GM19455 (cell line): ENCODE results near the gene FAM83C.
A peak's percentile ranks its signal among the peaks of the same experiment; 100 is the strongest.

Experiments used
- ATAC-seq: cut with Tn5 transposase; IDR thresholded peaks from one replicate; pipeline ENCODE4 v1.9.1; 2021; ENCODE audit not compliant: unreplicated experiment

Gene FAM83C

DNA sequence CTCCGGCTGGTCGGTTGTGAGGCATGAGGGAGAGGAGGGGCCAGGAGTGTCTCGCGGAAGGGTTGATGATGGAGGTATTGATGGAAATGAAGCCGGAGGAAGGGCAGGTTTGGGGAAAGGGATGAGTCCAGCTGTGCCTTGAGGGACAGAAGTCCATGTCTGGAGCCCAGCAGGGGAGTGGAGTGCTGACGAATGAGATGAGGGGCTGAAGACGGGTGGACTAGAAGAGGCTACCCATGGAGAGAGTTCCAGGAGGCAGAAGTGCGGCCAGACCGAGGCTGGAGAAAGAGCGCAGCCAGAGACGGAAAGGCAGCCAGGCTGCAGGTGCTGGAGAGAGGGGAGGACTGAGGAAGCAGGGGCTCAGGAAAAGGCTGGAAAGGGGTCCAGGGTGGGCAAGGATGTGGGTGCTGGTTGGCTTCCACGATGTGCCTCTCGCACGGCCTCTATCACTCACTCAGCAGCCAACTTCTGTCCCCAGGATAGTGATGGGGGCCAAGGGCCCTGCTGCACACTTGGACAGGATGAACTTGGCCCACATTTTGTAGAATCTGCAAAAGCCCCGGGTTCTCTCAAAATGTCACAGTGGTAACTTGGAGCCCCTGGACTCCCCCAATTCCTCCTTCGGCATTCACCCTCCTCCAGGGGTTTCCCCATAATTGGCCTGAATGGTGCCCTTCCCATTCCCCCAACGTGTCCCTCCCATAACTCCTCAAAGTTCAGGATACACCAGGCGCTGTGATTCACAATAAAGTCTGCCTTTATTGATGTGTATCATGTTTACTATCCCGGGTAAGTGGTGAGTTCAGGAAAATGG, 7.0 kb downstream of the FAM83C start:
- ATAC-seq = no peak

DNA sequence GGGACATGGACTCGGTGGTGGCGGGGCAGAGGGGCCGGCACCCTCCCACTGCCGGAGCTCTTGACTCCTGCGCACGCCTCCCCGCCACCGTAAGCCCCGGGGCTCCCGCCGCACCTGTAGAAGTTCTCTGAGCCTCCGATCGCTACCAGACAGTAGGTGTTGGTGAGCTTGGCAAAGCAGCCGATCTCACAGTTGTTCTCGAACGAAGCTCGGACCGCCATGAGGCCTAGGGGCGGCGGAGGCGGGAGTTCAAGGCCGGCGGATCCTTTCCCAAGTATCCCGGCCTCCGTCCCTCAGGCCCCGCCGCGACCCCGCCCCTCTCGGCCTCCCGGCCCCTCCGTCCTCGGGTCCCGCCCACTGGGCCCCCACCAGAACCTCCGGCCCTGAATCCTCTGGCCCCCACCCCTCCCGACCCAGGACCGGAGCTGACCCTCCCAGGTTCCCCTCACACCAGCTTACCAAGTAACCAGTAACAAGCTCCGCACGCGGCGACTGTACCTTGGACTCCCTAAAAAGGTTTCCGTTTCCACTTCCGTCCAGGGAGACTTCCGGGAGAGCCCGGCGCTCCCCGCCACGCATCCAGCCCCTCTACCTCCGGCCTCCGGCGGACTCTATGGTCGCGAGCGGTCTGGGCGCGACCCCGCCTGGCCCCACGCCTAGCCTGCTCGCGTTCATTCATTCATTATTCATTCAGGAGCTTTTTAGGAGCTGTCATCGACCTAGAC, 7.8 kb downstream of the FAM83C start, which contains the start of gene EIF6:
Gene EIF6, minus strand, starts transcription at position 506 of the 725 bp plus-strand sequence. Its CDS starts 285 bp downstream, at position 221.
- peak; percentile 70 for ATAC-seq

- ATAC-seq = no peak
These were observed 8.6 kb downstream of the FAM83C start for GRCh38 chr20:35283441-35284266.

DNA sequence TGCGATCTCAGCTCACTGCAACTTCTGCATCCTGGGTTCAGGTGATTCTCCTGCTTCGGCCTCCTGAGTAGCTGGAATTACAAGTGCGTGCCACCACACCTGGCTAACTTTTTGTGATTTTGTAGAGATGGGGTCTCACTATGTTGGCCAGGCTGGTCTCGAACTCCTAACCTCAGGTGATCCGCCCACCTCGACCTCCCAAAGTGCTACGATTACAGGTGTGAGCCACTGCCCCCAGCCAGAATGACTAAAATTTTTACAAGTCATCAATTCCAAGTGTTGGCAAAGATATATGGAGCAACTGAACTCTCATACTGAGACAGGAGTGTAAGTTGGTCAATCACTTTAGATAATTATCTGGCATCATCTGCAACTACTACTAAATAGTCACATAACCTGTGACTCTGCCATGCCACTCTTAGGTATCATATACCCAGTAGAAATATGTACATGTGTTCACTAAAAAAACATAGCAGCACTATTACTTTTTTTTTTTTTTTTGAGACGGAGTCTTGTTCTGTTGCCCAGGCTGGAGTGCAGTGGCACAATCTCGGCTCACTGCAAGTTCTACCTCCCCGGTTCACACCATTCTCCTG, 10.6 kb downstream of the FAM83C start:
- no peak for ATAC-seq

DNA sequence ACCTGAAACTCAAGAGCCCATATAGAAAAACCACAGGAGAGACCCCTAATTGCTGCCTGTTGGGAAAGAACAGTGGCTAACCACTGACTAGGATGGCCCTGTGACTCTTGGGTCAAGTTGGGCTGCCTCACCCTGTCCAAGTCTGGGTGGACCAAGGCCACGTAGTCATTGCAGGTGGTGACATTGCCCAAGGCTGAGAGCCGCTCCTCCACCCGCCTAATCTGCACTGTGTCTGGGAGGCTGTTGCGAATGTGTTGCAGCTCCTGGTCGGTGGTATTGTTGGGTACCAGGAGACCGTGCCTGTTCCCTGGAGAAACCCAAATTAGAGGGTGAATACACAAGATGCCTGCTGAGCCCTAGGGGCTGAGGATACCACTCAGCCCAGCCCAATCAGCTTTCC, 11.7 kb downstream of the FAM83C start:
- ATAC-seq = no peak

DNA sequence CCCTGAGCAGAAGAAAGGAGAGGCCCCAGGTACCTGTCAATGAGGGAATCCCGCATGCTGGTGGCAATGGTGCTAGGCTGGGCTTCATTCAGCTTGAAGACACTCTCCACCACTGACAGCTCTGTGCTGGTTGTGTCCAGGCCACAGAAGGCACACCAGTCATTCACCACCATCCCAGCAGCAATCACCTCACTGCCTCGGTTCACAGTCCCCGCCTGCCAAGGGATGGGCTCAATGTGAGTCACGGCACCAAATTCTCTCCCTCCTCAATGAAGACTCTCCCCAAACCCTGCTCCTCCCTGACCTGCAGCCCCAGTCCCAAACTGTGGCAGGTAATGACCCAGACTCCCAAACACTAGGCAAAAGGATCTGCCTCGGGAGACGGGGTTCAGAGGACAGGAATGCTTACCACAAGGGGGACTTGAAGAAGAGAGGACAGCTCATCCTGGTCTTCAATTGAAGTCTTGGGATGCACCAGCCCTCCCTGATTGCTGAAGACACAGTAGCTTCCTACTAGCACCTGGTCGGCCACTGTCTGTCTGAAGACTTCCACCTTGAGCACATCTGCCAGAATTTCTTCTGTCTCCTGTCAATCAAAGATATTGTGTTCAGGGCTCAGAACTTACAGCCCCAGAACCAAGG, 12.6 kb downstream of the FAM83C start:
- ATAC-seq = no peak

- ATAC-seq = no peak
These were observed 13.2 kb downstream of the FAM83C start for GRCh38 chr20:35279040-35279439.

GRCh38 chr20:35277531-35278395, 14.5 kb downstream of the FAM83C start, which contains the start of gene MMP24OS:
Gene MMP24OS (minus strand): TSS chr20:35278122. CDS start chr20:35277929, 193 bp downstream.
- peak; percentile 77 for ATAC-seq

- no peak for ATAC-seq
These were observed 15.1 kb downstream of the FAM83C start for GRCh38 chr20:35277127-35277526.

GRCh38 chr20:35276408-35276807, 15.8 kb downstream of the FAM83C start:
- no peak for ATAC-seq

DNA sequence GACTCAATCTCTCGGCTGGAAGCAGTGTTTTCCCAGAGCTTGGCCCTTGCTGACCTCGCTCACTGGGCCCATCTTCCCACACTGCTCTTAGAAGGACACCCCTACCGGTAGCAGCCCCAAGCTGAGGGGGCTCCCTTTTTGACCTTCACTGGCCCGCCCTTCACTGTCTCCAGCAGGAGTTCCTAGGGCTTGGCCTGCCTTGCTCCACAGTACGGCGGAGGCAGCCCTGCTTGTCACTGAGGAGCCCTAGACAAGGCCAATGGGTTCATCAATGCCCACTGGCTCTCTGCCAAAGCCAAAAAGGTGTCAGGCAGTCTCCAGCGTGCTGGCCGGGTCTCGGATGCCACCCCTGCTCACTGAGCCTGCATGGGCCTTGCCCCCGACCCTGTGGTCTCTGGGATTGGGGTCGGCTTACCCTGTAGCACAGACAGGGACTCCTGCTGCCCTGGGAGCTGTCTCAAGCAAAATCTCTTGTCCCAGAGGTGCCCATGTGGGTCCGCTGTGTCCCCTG, 16.4 kb downstream of the FAM83C start:
- ATAC-seq = no peak

DNA sequence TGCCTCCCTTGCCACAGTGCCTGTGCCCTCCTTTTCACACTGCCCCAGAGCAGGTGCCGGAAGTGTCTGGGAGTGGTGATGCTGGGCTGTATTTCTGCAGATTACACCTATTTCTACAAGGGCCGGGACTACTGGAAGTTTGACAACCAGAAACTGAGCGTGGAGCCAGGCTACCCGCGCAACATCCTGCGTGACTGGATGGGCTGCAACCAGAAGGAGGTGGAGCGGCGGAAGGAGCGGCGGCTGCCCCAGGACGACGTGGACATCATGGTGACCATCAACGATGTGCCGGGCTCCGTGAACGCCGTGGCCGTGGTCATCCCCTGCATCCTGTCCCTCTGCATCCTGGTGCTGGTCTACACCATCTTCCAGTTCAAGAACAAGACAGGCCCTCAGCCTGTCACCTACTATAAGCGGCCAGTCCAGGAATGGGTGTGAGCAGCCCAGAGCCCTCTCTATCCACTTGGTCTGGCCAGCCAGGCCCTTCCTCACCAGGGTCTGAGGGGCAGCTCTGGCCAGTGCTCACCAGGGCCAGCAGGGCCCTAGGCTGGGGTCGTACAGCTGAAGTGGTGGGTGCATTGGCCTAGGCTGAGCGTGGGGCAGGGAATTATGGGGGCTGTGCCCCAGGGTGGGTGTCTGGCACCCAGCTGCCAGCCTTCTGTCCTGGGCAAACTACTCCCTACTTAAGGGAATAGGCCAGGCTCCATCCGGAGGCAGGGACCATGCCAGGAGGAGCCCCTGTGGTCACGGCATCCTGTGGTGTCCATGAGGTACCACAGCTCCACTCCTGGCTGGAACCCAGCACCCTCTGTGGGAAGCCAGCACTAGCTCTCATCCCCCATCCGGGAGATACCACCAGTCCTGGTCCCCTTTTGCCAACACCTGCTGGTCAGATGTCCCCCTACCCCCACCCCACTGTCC, 17.8 kb downstream of the FAM83C start:
- ATAC-seq = no peak

- ATAC-seq = no peak
These were observed 18.6 kb downstream of the FAM83C start for GRCh38 chr20:35273449-35274171.

GRCh38 chr20:35271904-35272303, 20.3 kb downstream of the FAM83C start:
- ATAC-seq = no peak

DNA sequence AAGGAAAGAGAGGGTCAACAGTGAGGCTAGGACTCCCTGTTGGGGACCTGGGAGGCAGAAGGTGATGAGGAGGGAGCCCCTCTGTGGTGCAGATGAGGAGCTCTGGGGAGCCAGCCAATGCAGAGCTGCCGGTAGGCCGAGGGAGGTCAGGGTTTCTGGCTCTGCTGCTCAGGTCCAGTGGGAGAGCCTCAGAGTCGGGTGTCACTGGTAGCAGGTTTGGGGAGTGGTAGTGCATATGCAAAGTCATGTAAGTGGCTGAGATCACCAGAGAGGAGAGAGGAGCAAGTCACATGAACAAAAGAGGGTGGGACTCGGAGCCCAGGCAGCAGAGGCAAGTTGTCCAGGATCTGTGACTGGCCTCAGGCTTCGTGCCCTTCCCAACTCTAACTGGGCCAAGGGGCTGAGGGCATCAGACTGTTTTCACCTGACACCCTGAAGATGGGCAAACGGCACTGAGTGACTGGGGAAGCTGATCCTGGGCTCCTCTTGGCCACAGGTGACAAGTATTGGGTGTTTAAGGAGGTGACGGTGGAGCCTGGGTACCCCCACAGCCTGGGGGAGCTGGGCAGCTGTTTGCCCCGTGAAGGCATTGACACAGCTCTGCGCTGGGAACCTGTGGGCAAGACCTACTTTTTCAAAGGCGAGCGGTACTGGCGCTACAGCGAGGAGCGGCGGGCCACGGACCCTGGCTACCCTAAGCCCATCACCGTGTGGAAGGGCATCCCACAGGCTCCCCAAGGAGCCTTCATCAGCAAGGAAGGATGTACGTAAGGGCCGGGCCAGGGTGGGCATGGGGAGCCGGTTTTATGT, 20.9 kb downstream of the FAM83C start:
- ATAC-seq = no peak

GRCh38 chr20:35270021-35270902, 22.0 kb downstream of the FAM83C start:
- no peak for ATAC-seq
